Measurements from ENCODE around the gene POLR2H. TPM values are rescaled to one million over a fixed set of nuclear protein-coding genes. Genes with fewer than 3 reads are reported as not detected.

POLR2H gene
- total and polyA plus RNA-seq, 10 of the 15 experiments (the other 5 are each of a cell fraction or from before 2014, with no cell fraction given): 74.2 to 357 (median 143) TPM

DNA sequence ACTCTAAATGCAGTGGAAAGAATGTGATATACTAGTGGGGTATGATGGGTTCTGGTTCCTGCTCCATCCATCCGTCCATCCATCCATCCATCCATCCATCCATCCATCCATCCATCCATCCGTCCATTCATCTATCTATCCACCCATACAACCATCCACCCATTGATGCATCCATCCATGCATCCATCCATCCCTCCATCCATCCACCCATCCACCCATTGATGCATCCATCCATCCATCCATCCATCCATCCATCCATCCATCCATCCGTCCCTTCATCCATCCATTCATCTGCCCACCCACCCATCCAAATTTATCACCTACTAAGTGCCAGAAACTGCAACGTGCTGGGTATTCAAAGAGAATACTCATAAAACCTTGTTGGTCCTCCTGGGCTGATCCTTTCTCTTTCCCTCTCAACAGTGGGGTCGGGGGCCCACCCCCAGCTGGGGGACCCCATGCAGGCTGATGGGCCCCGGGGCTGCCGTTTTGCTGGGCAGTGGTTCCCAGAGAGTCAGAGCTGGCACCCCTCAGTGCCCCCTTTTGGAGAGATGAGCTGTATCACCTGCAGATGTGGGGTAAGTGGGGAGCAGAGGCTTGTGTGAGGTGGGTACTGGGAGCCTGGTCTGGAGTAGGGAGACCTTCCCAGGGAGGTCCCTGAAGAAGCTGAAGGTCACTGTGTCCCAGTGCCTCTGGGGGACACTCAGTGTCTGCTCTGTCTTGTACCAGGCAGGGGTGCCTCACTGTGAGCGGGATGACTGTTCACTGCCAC, 26.8 kb downstream of the POLR2H start (continued):
- TF ChIP-seq, protein P1, sequence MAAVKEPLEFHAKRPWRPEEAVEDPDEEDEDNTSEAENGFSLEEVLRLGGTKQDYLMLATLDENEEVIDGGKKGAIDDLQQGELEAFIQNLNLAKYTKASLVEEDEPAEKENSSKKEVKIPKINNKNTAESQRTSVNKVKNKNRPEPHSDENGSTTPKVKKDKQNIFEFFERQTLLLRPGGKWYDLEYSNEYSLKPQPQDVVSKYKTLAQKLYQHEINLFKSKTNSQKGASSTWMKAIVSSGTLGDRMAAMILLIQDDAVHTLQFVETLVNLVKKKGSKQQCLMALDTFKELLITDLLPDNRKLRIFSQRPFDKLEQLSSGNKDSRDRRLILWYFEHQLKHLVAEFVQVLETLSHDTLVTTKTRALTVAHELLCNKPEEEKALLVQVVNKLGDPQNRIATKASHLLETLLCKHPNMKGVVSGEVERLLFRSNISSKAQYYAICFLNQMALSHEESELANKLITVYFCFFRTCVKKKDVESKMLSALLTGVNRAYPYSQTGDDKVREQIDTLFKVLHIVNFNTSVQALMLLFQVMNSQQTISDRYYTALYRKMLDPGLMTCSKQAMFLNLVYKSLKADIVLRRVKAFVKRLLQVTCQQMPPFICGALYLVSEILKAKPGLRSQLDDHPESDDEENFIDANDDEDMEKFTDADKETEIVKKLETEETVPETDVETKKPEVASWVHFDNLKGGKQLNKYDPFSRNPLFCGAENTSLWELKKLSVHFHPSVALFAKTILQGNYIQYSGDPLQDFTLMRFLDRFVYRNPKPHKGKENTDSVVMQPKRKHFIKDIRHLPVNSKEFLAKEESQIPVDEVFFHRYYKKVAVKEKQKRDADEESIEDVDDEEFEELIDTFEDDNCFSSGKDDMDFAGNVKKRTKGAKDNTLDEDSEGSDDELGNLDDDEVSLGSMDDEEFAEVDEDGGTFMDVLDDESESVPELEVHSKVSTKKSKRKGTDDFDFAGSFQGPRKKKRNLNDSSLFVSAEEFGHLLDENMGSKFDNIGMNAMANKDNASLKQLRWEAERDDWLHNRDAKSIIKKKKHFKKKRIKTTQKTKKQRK (IDR thresholded peaks at IDR 0.05; ENCODE audit: low read depth, low read length): no peak
- no peak for TF ChIP-seq CTCF (IDR thresholded peaks at IDR 0.05 in 2 of 3, conservative IDR thresholded peaks at IDR 0.05 in 1 of 3; ENCODE audit: control insufficient read depth in 2 of 3, extremely low read depth in 1 of 3, insufficient read depth in 1 of 3, low read depth in 3 of 3, low read length in 3 of 3)
- no peak for TF ChIP-seq CUX1 (IDR thresholded peaks at IDR 0.05; ENCODE audit: insufficient replicate concordance, low read depth, low read length)
- TF ChIP-seq BMI1 (IDR thresholded peaks at IDR 0.05; ENCODE audit: borderline replicate concordance): no peak
- no peak for TF ChIP-seq HCFC1 (IDR thresholded peaks at IDR 0.05; ENCODE audit: low read length)

All from GM12878 (cell line).